GOT3 (cell line): ENCODE measurements around the gene EGFL7.
"Not testable (repeated sequence)": the region's sequence is repeated elsewhere in the genome, so short reads cannot be mapped to it uniquely, and the experiment has no call there.

Experiments used
- DNase-seq: peaks from one replicate; lab custom pipeline; 2025; ENCODE audit warnings: mixed read lengths; lab: John Stamatoyannopoulos, UW

EGFL7 gene

GRCh38 chr9:136624184-136624951 lies 38.3 kb upstream of the EGFL7 start:
- DNase-seq, result no peak

GRCh38 chr9:136625101-136626065 lies 37.3 kb upstream of the EGFL7 start:
- DNase-seq, result no peak

GRCh38 chr9:136626066-136626725 lies 36.5 kb upstream of the EGFL7 start:
- no peak for DNase-seq

- DNase-seq, result no peak
Observed at GRCh38 chr9:136626740-136627642, 35.7 kb upstream of the EGFL7 start.

- DNase-seq, result no peak
Observed at GRCh38 chr9:136627703-136628102, 35.0 kb upstream of the EGFL7 start.

GRCh38 chr9:136628268-136628667 lies 34.4 kb upstream of the EGFL7 start:
- DNase-seq, result no peak

- DNase-seq, result no peak
Observed at GRCh38 chr9:136629001-136629878, 33.5 kb upstream of the EGFL7 start.

GRCh38 chr9:136629879-136630661 lies 32.6 kb upstream of the EGFL7 start:
- no peak for DNase-seq

- DNase-seq, result no peak
Observed at GRCh38 chr9:136630662-136630992, 32.1 kb upstream of the EGFL7 start.

GRCh38 chr9:136631038-136632000 lies 31.4 kb upstream of the EGFL7 start:
- peak; percentile 38 for DNase-seq

- not testable (repeated sequence) for DNase-seq
Observed at GRCh38 chr9:136632072-136632471, 30.6 kb upstream of the EGFL7 start.

GRCh38 chr9:136632491-136633106 lies 30.1 kb upstream of the EGFL7 start:
- DNase-seq, result not testable (repeated sequence)

- no peak for DNase-seq
Observed at GRCh38 chr9:136634904-136635303, 27.8 kb upstream of the EGFL7 start.

- DNase-seq, result no peak
Observed at GRCh38 chr9:136640171-136641111, 22.3 kb upstream of the EGFL7 start.

- DNase-seq, result no peak
Observed at GRCh38 chr9:136642439-136642921, 20.2 kb upstream of the EGFL7 start.

- no peak for DNase-seq
Observed at GRCh38 chr9:136643596-136644342, 18.9 kb upstream of the EGFL7 start.
